ENCODE data around the gene RIN3. TPM values are rescaled to one million over a fixed set of nuclear protein-coding genes. Genes with fewer than 3 reads are reported as not detected.

The RIN3 gene
- total and polyA plus RNA-seq, 8 donors = 13.8 to 54.8 (median 18.0) TPM

DNA sequence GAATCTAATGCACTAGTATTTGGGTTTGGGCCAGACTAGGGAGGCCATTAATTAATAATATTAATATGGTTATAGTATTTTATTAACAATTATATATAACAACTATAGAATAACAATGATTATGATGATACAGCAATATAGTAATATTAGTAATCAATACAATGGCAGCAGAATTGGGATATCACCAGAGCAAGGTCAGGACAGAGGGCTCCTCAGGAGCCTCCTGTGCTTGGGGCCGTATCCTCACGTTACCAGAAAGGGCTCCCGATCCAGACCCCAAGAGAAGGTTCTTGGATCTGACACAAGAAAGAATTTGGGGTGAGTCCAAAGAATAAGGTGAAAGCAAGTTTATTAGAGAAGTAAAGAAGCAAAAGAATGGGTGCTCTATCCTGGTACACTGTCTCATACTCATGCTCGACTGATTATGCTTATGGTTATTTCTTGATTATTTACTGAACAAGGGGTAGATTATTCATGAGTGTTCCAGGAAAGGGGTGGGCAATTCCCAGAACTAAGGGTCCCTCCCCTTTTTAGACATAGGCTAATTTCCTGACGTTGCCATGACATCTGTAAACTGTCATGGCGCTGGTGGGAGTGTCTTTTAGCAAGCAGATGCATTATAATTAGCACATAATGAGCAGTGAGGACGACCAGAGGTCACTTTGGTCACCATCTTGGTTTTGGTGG, 61.6 kb downstream of the RIN3 start:
- TF ChIP-seq, protein P1, sequence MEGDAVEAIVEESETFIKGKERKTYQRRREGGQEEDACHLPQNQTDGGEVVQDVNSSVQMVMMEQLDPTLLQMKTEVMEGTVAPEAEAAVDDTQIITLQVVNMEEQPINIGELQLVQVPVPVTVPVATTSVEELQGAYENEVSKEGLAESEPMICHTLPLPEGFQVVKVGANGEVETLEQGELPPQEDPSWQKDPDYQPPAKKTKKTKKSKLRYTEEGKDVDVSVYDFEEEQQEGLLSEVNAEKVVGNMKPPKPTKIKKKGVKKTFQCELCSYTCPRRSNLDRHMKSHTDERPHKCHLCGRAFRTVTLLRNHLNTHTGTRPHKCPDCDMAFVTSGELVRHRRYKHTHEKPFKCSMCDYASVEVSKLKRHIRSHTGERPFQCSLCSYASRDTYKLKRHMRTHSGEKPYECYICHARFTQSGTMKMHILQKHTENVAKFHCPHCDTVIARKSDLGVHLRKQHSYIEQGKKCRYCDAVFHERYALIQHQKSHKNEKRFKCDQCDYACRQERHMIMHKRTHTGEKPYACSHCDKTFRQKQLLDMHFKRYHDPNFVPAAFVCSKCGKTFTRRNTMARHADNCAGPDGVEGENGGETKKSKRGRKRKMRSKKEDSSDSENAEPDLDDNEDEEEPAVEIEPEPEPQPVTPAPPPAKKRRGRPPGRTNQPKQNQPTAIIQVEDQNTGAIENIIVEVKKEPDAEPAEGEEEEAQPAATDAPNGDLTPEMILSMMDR (IDR thresholded peaks at IDR 0.05) = no peak
- peaks cover 0 to 55% of the 10 kb centered on the region in 2 donors for H3K36me3 ChIP-seq
- ATAC-seq (no peak), DNase-seq (no peak)
- no peaks in the 10 kb centered on the region for H3K4me1 ChIP-seq
- H3K27ac ChIP-seq = no peak overlapping the region
- H3K27me3 ChIP-seq = no peaks in the 10 kb centered on the region
- H3K9me3 ChIP-seq = no peaks in the 10 kb centered on the region
- intact Hi-C loops (cut with DNase I) = no loop called here
- H3K4me3 ChIP-seq = no peak overlapping the region

DNA sequence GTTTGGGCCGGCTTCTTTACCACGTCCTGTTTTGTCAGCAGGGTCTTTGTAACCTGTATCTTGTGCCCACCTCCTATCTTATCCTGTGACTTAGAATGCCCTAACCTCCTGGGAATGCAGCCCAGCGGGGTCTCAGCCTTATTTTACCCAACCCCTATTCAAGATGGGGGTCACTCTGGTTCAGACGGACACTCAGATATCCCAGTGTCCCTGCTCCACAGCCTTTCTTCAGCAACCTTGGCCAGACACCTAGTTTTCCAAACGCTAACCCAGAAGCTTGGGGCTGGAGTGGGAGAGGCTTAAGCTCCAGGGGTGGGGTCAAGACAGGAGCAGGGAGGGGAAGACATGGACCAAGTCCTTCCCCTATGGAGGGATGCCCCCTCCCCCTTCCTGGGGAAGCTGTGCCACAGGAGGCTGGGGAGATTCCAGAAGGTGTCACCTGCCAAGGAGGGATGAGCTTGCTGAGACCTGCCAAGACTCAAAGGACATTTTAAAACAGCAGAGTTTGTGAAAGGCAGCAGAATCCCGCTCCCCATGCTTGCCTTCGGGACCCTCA, 62.2 kb downstream of the RIN3 start:
- H3K9me3 ChIP-seq = no peaks in the 10 kb centered on the region
- DNase-seq (no peak), ATAC-seq (no peak)
- TF ChIP-seq, protein P1 (IDR thresholded peaks at IDR 0.05) = no peak
- H3K4me3 ChIP-seq = no peak overlapping the region
- H3K4me1 ChIP-seq = no peaks in the 10 kb centered on the region
- H3K36me3 ChIP-seq = peaks cover 0 to 61% of the 10 kb centered on the region in 2 donors
- no peaks in the 10 kb centered on the region for H3K27me3 ChIP-seq
- intact Hi-C loops (cut with DNase I) = no loop called here
- H3K27ac ChIP-seq = no peak overlapping the region

DNA sequence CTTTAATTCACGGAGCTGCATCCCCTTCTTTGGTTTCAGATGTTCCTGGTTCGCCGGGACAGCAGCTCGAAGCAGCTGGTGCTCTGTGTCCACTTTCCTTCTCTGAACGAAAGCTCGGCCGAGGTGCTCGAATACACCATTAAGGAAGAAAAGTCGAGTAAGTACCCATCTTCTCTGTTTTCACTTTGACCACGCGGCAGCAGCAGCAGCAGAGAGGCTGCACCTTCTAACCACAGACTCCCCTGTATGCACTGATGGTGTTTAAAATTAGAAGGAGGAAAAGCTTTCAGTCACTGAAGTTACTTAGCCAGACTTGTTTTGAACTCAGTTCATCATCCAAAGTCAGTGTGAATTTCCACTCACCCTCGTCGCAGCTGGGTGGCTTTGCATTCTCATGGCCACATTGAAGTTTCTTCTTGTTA, 63.8 kb downstream of the RIN3 start:
- ATAC-seq (no peak), DNase-seq (no peak)
- TF ChIP-seq, protein P1 (IDR thresholded peaks at IDR 0.05) = no peak
- intact Hi-C loops (cut with DNase I) = no loop called here
- Histone ChIP-seq H3K4me3 (no peak overlapping the region), H3K9me3 (no peaks in the 10 kb centered on the region), H3K27ac (no peak overlapping the region), H3K36me3 (peaks cover 0 to 70% of the 10 kb centered on the region in 2 donors), H3K4me1 (no peaks in the 10 kb centered on the region), H3K27me3 (no peaks in the 10 kb centered on the region)

DNA sequence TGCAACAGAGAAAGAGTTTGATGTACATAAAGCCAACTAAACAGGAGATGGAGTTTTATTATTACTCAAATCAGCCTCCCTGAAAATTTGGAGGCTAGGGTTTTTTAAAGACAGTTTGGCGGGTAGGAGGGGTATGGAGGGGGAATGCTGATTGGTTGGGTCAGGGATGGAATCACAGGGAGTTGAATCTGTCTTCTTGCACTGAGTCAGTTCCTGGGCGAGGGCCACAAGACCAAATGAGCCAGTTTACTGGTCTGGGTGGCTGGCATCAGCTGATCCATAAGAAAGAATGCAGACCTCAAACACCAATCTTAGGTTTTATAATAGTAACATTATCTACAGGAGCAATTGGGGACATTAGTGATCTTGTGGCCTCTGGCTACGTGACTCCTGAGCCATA, 64.9 kb downstream of the RIN3 start:
- no peaks in the 10 kb centered on the region for H3K27me3 ChIP-seq
- intact Hi-C loops (cut with DNase I) = no loop called here
- ATAC-seq = no peak

More for the DNA sequence above, 64.9 kb downstream of the RIN3 start:
- Histone ChIP-seq H3K9me3 (no peaks in the 10 kb centered on the region), H3K27ac (no peak overlapping the region), H3K36me3 (peaks cover 0 to 71% of the 10 kb centered on the region in 2 donors), H3K4me1 (peaks cover 0 to 4% of the 10 kb centered on the region in 2 donors), H3K4me3 (no peak overlapping the region)
- no peak for DNase-seq
- TF ChIP-seq, protein P1 (IDR thresholded peaks at IDR 0.05) = no peak
